K562 (cell line): Measurements from ENCODE around the gene B3GAT1.
"Not testable (repeated sequence)": the region's sequence is repeated elsewhere in the genome, so short reads cannot be mapped to it uniquely, and the experiment has no call there.

Experiments
- ATF2 ChIP-seq: sonication (generic); formaldehyde crosslinking; IDR thresholded peaks from 2 replicates; pipeline ENCODE4 v1.8.1; 2022; ENCODE audit warnings: missing genetic modification reagents
- BRCA1 ChIP-seq, 2 experiments: fragments of 450-650 bp in 1 of 2; sonication (generic) in 1 of 2; formaldehyde crosslinking in 1 of 2; IDR thresholded peaks; 2 replicates each; pipeline versions ENCODE4 v1.5.0 to v1.6.1; 2017 to 2020; ENCODE audit warnings: mild to moderate bottlenecking in 1 of 2, missing genetic modification reagents in 1 of 2
- CBFB ChIP-seq: sonication (generic); formaldehyde crosslinking; IDR thresholded peaks from 2 replicates; pipeline ENCODE4 v1.4.0; 2020; ENCODE audit warnings: mild to moderate bottlenecking, missing genetic modification reagents
- CTCF ChIP-seq, 3 experiments: IDR thresholded peaks in 2 of 3; conservative IDR thresholded peaks in 1 of 3; 2 replicates each; pipeline ENCODE4 v1.5.1; 2011 to 2012; ENCODE audit warnings: low read length in 3 of 3, mild to moderate bottlenecking in 3 of 3, control low read depth in 2 of 3, improper control_type of control experiment in 1 of 3, inconsistent platforms in 1 of 3, low read depth in 1 of 3, mixed read lengths in 1 of 3, moderate library complexity in 1 of 3; ENCODE audit not compliant: insufficient read depth in 2 of 3
- POLR2A ChIP-seq: fragments of 450-650 bp; conservative IDR thresholded peaks from 2 replicates; pipeline ENCODE4 v1.6.1; 2016

DNA sequence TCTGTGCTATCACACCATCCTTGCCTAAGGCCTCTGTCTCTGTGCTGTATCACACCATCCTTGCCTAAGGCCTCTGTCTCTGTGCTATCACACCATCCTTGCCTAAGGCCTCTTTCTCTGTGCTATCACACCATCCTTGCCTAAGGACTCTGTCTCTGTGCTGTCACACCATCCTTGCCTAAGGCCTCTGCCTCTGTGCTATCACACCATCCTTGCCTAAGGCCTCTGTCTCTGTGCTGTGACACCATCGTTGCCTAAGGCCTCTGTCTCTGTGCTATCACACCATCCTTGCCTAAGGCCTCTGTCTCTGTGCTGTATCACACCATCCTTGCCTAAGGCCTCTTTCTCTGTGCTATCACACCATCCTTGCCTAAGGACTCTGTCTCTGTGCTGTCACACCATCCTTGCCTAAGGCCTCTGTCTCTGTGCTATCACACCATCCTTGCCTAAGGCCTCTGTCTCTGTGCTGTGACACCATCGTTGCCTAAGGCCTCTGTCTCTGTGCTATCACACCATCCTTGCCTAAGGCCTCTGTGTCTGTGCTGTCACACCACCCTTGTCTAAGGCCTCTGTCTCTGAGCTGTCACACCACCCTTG lies 45.5 kb upstream of the B3GAT1 start:
- not testable (repeated sequence) for TF ChIP-seq CBFB; BRCA1 (IDR thresholded peaks at IDR 0.05); BRCA1 (CRISPR knock-in tag; IDR thresholded peaks at IDR 0.05); POLR2A; ATF2 (CRISPR knock-in tag); CTCF (IDR thresholded peaks at IDR 0.05 in 2 of 3, conservative IDR thresholded peaks at IDR 0.05 in 1 of 3; ENCODE audit: insufficient read depth in 2 of 3, low read depth in 1 of 3, low read length in 3 of 3)
